Measurements from ENCODE around the gene UTF1. TPM values are rescaled to one million over a fixed set of nuclear protein-coding genes. Genes with fewer than 3 reads are reported as not detected.

The UTF1 gene
- total RNA-seq, 1 donor from 2014 or later = not detected

GRCh38 chr10:133235265-133235855, 5.3 kb downstream of the UTF1 start:
- H3K4me3 Mint-ChIP-seq = no peak overlapping the region
- H3K4me1 Mint-ChIP-seq = peaks cover 5% of the 10 kb centered on the region
- H3K27me3 Mint-ChIP-seq (ENCODE audit: low read depth) = peaks cover 86% of the 10 kb centered on the region
- no peaks in the 10 kb centered on the region for H3K36me3 Mint-ChIP-seq (ENCODE audit: low read depth)
- DNase-seq (ENCODE audit: low read depth, low spot score) = no peak
- H3K27ac Mint-ChIP-seq (ENCODE audit: unreplicated experiment) = no peak overlapping the region
- H3K9me3 Mint-ChIP-seq = no peaks in the 10 kb centered on the region
- TF ChIP-seq CTCF (conservative IDR thresholded peaks at IDR 0.05) = no peak

GRCh38 chr10:133235932-133236331, 5.9 kb downstream of the UTF1 start:
- Mint-ChIP-seq H3K4me3 (no peak overlapping the region), H3K4me1 (peaks cover 5% of the 10 kb centered on the region)
- TF ChIP-seq CTCF (conservative IDR thresholded peaks at IDR 0.05) = no peak

GRCh38 chr10:133236401-133237240, 6.6 kb downstream of the UTF1 start:
- Mint-ChIP-seq H3K27me3 (ENCODE audit: low read depth) (peaks cover 88% of the 10 kb centered on the region), H3K27ac (ENCODE audit: unreplicated experiment) (no peak overlapping the region), H3K4me1 (peaks cover under 1% of the 10 kb centered on the region), H3K9me3 (no peaks in the 10 kb centered on the region), H3K4me3 (no peak overlapping the region), H3K36me3 (ENCODE audit: low read depth) (no peaks in the 10 kb centered on the region)
- TF ChIP-seq CTCF (conservative IDR thresholded peaks at IDR 0.05) = no peak
- DNase-seq (ENCODE audit: low read depth, low spot score) = no peak

More at GRCh38 chr10:133235932-133236331, 5.9 kb downstream of the UTF1 start:
- H3K27me3 Mint-ChIP-seq (ENCODE audit: low read depth) = peaks cover 88% of the 10 kb centered on the region
- no peaks in the 10 kb centered on the region for H3K9me3 Mint-ChIP-seq
- no peak for DNase-seq (ENCODE audit: low read depth, low spot score)
- H3K36me3 Mint-ChIP-seq (ENCODE audit: low read depth) = no peaks in the 10 kb centered on the region
- H3K27ac Mint-ChIP-seq (ENCODE audit: unreplicated experiment) = no peak overlapping the region

GRCh38 chr10:133237241-133237587, 7.2 kb downstream of the UTF1 start:
- no peak overlapping the region for H3K4me3 Mint-ChIP-seq
- no peaks in the 10 kb centered on the region for H3K4me1 Mint-ChIP-seq
- H3K9me3 Mint-ChIP-seq = no peaks in the 10 kb centered on the region
- no peaks in the 10 kb centered on the region for H3K36me3 Mint-ChIP-seq (ENCODE audit: low read depth)
- no peak overlapping the region for H3K27ac Mint-ChIP-seq (ENCODE audit: unreplicated experiment)
- peaks cover 86% of the 10 kb centered on the region for H3K27me3 Mint-ChIP-seq (ENCODE audit: low read depth)
- no peak for DNase-seq (ENCODE audit: low read depth, low spot score)
- TF ChIP-seq CTCF (conservative IDR thresholded peaks at IDR 0.05) = no peak

GRCh38 chr10:133237588-133238465, 7.8 kb downstream of the UTF1 start, which contains the start of gene VENTX:
Gene VENTX, plus strand, starts transcription at chr10:133237855. Its CDS starts 60 bp downstream, at chr10:133237915.
- no peak for DNase-seq (ENCODE audit: low read depth, low spot score)
- Mint-ChIP-seq H3K27me3 (ENCODE audit: low read depth) (peaks cover 83% of the 10 kb centered on the region), H3K9me3 (no peaks in the 10 kb centered on the region), H3K4me1 (no peaks in the 10 kb centered on the region), H3K36me3 (ENCODE audit: low read depth) (no peaks in the 10 kb centered on the region), H3K4me3 (no peak within 1 kb of the TSS), H3K27ac (ENCODE audit: unreplicated experiment) (no peak within 1 kb of the TSS)
- TF ChIP-seq CTCF (conservative IDR thresholded peaks at IDR 0.05) = no peak

Measured in neural crest cell (in vitro differentiated cells).